Right atrium auricular region (tissue), 2 donors: Measurements from ENCODE around the gene DOK7. TPM values are rescaled to one million over a fixed set of nuclear protein-coding genes. Genes with fewer than 3 reads are reported as not detected.

Experiments used
- DNase-seq: peaks from one replicate; pipeline ENCODE4 v3.0.0-alpha.2; 2019; ENCODE audit warnings: low spot score
- H3K27ac ChIP-seq, 2 donors: fragments of 200-600 bp; sonication (generic); 1 replicate in 1 of 2; 2 replicates in 1 of 2; pipeline ENCODE4 v1.5.1; 2016 to 2019
- H3K27me3 ChIP-seq, 2 donors: fragments of 200-600 bp; sonication (generic); one replicate each; pipeline versions ENCODE4 v1.5.1 to v1.6.0; 2017 to 2019
- H3K36me3 ChIP-seq: fragments of 200-600 bp; sonication (generic); one replicate; pipeline ENCODE4 v1.5.1; 2016
- H3K4me1 ChIP-seq, 2 donors: fragments of 200-600 bp; sonication (generic); one replicate each; pipeline versions ENCODE4 v1.5.1 to v1.6.0; 2017 to 2019
- H3K4me3 ChIP-seq, 2 donors: fragments of 200-600 bp; sonication (generic); 1 replicate in 1 of 2; 2 replicates in 1 of 2; pipeline ENCODE4 v1.5.1; 2017 to 2019; ENCODE audit warnings: mild to moderate bottlenecking in 1 of 2, moderate library complexity in 1 of 2
- H3K9me3 ChIP-seq, 2 donors: fragments of 200-600 bp; sonication (generic); one replicate each; pipeline ENCODE4 v1.5.1; 2019
- total RNA-seq, 2 donors: library from RNA; depleted of rRNA; stranded (reverse); fragments of >200 nt; gene quantifications; one replicate each; pipeline ENCODE4 v1.1.0, GENCODE V29; 2016
- TF ChIP-seq, protein P1 (sequence below), 2 donors: fragments of 200-600 bp; sonication (generic); IDR thresholded peaks; one replicate each; pipeline ENCODE4 v1.5.1; 2019; ENCODE audit warnings: antibody characterized with exemption in 2 of 2

Gene DOK7
- total RNA-seq, 2 donors from 2014 or later: 31.0 to 68.9 TPM

DNA sequence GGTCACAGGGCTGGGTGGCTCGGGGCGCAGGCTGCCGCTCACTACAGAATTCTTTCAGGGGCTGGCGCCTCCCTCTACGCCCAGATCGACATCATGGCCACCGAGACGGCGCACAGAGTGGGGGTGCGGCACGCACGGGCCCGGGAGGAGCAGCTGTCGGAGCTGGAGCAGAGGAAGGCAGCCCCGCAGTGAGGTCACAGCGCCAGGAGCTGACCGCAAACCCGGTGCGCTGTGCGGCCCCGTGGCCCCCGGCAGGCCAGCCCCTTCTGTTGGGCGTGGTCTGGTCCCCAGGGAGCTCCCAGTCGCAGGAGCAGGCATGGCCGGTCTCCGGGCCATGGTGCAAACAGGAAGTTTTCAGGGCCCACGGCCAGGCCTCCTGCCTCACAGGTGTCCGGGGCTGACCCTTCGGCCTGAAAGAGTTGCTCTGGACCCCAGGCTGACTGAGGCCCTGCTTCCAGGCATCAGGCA is 37.6 kb downstream of the DOK7 start:
- H3K4me3 ChIP-seq: no peak overlapping the region
- H3K27ac ChIP-seq: peak overlapping the region in 1 of 2 donors; percentile 73
- TF ChIP-seq, protein P1, sequence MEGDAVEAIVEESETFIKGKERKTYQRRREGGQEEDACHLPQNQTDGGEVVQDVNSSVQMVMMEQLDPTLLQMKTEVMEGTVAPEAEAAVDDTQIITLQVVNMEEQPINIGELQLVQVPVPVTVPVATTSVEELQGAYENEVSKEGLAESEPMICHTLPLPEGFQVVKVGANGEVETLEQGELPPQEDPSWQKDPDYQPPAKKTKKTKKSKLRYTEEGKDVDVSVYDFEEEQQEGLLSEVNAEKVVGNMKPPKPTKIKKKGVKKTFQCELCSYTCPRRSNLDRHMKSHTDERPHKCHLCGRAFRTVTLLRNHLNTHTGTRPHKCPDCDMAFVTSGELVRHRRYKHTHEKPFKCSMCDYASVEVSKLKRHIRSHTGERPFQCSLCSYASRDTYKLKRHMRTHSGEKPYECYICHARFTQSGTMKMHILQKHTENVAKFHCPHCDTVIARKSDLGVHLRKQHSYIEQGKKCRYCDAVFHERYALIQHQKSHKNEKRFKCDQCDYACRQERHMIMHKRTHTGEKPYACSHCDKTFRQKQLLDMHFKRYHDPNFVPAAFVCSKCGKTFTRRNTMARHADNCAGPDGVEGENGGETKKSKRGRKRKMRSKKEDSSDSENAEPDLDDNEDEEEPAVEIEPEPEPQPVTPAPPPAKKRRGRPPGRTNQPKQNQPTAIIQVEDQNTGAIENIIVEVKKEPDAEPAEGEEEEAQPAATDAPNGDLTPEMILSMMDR (IDR thresholded peaks at IDR 0.05): no peak
- no peaks in the 10 kb centered on the region for H3K9me3 ChIP-seq
- peaks cover 0 to 57% of the 10 kb centered on the region in 2 donors for H3K4me1 ChIP-seq
- no peaks in the 10 kb centered on the region for H3K27me3 ChIP-seq
- no peak for DNase-seq
- peaks cover 33% of the 10 kb centered on the region for H3K36me3 ChIP-seq

GRCh38 chr4:3501126-3501824 is 38.2 kb downstream of the DOK7 start:
- peaks cover 0 to 51% of the 10 kb centered on the region in 2 donors for H3K4me1 ChIP-seq
- peak overlapping the region; percentile 67 to 73 for H3K27ac ChIP-seq

DNA sequence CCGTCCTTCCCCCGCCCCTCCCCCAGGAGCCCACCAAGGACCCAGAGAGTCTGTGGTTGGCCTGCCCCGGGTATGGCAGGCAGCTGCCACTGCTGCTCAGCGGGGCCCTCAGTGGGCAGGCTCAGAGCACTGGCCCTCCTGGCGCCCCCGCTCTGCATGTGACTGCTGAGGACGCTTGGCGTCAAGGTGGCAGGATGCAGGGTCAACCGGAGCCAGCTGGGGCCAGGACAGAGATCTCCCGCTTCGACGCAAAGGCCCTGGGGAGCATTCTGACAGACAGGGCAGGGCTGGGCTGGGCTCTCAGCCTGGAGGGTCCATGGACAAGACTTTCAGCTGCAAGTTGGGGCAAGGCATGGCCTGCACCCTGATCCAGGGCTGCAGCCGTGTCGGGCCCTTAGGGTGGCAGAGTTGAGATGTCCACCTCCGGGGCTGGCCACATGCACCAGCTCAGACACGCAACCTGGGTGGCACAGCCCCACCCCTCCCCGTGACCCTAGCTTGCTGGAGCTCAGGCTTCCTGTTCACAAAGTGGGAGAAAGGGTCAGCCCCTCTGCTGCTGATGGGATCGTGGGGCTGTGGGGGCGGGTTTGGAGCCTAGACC is 38.8 kb downstream of the DOK7 start:
- no peak for DNase-seq
- TF ChIP-seq, protein P1 (IDR thresholded peaks at IDR 0.05): no peak
- Histone ChIP-seq H3K27me3 (no peaks in the 10 kb centered on the region), H3K27ac (peak overlapping the region; percentile 67 to 73), H3K4me1 (peaks cover 0 to 45% of the 10 kb centered on the region in 2 donors), H3K4me3 (no peak overlapping the region), H3K9me3 (no peaks in the 10 kb centered on the region), H3K36me3 (peaks cover 44% of the 10 kb centered on the region)

More at GRCh38 chr4:3501126-3501824, 38.2 kb downstream of the DOK7 start:
- Histone ChIP-seq H3K9me3 (no peaks in the 10 kb centered on the region), H3K27me3 (no peaks in the 10 kb centered on the region), H3K36me3 (peaks cover 38% of the 10 kb centered on the region), H3K4me3 (no peak overlapping the region)
- DNase-seq: no peak
- TF ChIP-seq, protein P1 (IDR thresholded peaks at IDR 0.05): no peak

DNA sequence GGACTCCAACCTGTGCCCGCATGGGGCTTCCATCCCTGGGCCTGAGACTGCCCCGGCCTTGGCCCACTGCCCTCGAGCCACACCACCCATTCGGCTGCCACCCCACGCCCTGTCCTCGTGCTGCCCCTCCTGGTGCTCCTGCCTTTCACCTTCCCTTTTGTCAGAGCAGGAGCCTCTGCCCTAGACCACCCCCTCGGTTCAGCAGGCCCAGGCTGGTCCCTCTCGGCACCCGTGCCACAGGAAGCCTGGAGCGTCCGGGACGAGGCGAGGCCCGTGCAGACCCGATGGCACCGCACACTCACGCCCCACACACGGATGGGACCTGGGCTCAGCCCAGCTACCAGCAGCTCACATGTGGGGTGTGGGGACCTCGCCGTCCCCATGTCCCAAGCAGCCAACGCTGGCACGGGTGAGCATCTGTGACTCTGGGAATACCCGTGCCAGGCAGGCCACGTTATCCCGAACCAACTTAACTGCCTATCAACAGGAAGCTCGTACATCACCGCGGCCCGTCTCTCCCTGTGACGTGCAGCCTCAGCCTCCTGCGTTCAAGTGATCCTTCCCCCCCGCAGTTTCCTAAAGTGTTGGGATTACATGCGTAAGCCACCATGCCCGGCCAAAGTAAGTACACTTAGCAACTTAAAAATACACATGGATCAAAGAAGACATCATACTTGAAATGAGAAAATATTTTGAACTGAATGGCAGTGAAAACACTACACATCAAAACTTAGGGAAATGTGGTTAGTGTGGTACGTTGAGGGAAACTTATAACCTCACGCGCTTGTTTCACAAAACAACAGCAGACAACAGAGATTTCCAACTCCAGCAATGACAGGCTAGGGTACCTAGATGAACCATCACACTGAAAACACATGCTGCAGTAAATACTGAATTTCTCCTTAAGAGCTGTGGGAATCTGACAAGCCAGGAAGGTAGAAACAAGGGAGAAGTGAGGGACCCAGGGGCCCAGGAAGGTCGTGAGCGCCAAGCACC is 40.1 kb downstream of the DOK7 start:
- Histone ChIP-seq H3K9me3 (no peaks in the 10 kb centered on the region), H3K36me3 (peaks cover 56% of the 10 kb centered on the region), H3K27me3 (no peaks in the 10 kb centered on the region), H3K4me1 (peaks cover 0 to 34% of the 10 kb centered on the region in 2 donors), H3K4me3 (no peak overlapping the region), H3K27ac (peak overlapping the region; percentile 67 to 73)
- TF ChIP-seq, protein P1 (IDR thresholded peaks at IDR 0.05): no peak
- DNase-seq: no peak

DNA sequence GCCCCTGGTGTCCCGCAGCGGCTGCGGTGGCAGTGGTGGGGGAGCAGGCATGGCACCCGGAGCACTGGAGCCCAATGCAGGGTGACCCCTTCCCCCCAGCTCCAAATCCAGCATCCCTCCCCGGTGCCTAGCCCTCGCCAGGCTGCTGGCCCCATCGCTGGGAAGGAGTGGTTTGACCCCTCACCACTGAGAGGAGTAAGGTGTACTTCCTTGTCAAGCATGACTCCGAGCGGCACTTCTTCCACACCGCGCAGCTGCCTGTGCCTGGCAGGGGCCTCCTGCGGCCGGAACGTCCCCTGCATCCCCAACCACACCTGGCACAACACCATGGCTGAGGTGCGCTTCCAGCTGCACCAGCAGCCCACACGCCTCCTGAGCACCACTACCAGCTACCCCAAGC is 42.1 kb downstream of the DOK7 start:
- Histone ChIP-seq H3K36me3 (peaks cover 69% of the 10 kb centered on the region), H3K27ac (no peak overlapping the region), H3K4me1 (peaks cover 0 to 33% of the 10 kb centered on the region in 2 donors), H3K27me3 (no peaks in the 10 kb centered on the region), H3K4me3 (no peak overlapping the region), H3K9me3 (no peaks in the 10 kb centered on the region)
- DNase-seq: no peak
- TF ChIP-seq, protein P1 (IDR thresholded peaks at IDR 0.05): no peak
